Neuronal stem cell (in vitro differentiated cells): ENCODE data around the gene CDH13.

Experiments used
- DNase-seq: peaks from one replicate; pipeline ENCODE4 v3.0.0-alpha.2; 2013; ENCODE audit warnings: low spot score
- H2AFZ ChIP-seq: one replicate; pipeline ENCODE4 v1.6.1; 2013; ENCODE audit warnings: mild to moderate bottlenecking, low read length, inconsistent platforms
- H2AK5ac ChIP-seq: 2 replicates; pipeline ENCODE4 v1.6.1; 2013; ENCODE audit warnings: low read depth, mild to moderate bottlenecking, inconsistent platforms, low read length, moderate library complexity, mixed read lengths
- H2BK120ac ChIP-seq: 2 replicates; pipeline ENCODE4 v1.6.1; 2013; ENCODE audit warnings: low read depth, mild to moderate bottlenecking, inconsistent platforms, low read length, moderate library complexity, mixed read lengths
- H2BK12ac ChIP-seq: one replicate; pipeline ENCODE4 v1.6.1; 2013; ENCODE audit warnings: low read length, inconsistent platforms
- H2BK15ac ChIP-seq: 2 replicates; pipeline ENCODE4 v1.6.1; 2013; ENCODE audit warnings: mild to moderate bottlenecking, low read length, inconsistent platforms, mixed read lengths
- H2BK5ac ChIP-seq: one replicate; pipeline ENCODE4 v1.6.1; 2013; ENCODE audit warnings: inconsistent platforms, mild to moderate bottlenecking, low read length, moderate library complexity
- H3K14ac ChIP-seq: one replicate; pipeline ENCODE4 v1.6.1; 2013; ENCODE audit warnings: low read length, inconsistent platforms
- H3K18ac ChIP-seq: 2 replicates; pipeline ENCODE4 v1.6.1; 2013; ENCODE audit warnings: low read length, inconsistent platforms
- H3K23ac ChIP-seq: 2 replicates; pipeline ENCODE4 v1.6.1; 2013; ENCODE audit warnings: low read depth, mild to moderate bottlenecking, mixed read lengths, low read length, inconsistent platforms; ENCODE audit not compliant: poor library complexity
- H3K27ac ChIP-seq: replicated peaks from 3 replicates; pipeline ENCODE4 v1.5.1; 2013; ENCODE audit warnings: low read length, inconsistent platforms
- H3K27me3 ChIP-seq, 3 experiments: 2 replicates each; pipeline ENCODE4 v1.6.1; 2013; ENCODE audit warnings: low read length in 3 of 3, mild to moderate bottlenecking in 2 of 3, inconsistent platforms in 1 of 3, low read depth in 1 of 3, mixed read lengths in 1 of 3, moderate library complexity in 1 of 3; ENCODE audit not compliant: control insufficient read depth in 3 of 3, insufficient read depth in 3 of 3
- H3K36me3 ChIP-seq, 2 donors: replicated peaks in 1 of 2; 2 replicates each; pipeline ENCODE4 v1.6.1; 2013; ENCODE audit warnings: low read length in 2 of 2; ENCODE audit not compliant: control insufficient read depth in 2 of 2, insufficient read depth in 2 of 2
- H3K4ac ChIP-seq: 2 replicates; pipeline ENCODE4 v1.6.1; 2013; ENCODE audit warnings: inconsistent platforms, mild to moderate bottlenecking, low read length, moderate library complexity
- H3K4me1 ChIP-seq, 2 donors: 1 replicate in 1 of 2; 2 replicates in 1 of 2; pipeline ENCODE4 v1.6.1; 2013; ENCODE audit warnings: low read length in 2 of 2, low read depth in 1 of 2; ENCODE audit not compliant: control insufficient read depth in 2 of 2, insufficient read depth in 1 of 2
- H3K4me2 ChIP-seq: one replicate; pipeline ENCODE4 v1.6.1; 2013; ENCODE audit warnings: mild to moderate bottlenecking, low read length, inconsistent platforms; ENCODE audit not compliant: insufficient read depth, poor library complexity, severe bottlenecking
- H3K4me3 ChIP-seq, 2 donors: 2 replicates each; pipeline ENCODE4 v1.5.1; 2013; ENCODE audit warnings: low read length in 2 of 2, mild to moderate bottlenecking in 2 of 2, inconsistent platforms in 1 of 2, moderate library complexity in 1 of 2
- H3K79me1 ChIP-seq: one replicate; pipeline ENCODE4 v1.6.1; 2013; ENCODE audit warnings: low read depth, mild to moderate bottlenecking, inconsistent platforms, low read length, moderate library complexity
- H3K9ac ChIP-seq: one replicate; pipeline ENCODE4 v1.6.1; 2013; ENCODE audit warnings: mild to moderate bottlenecking, low read depth, low read length, inconsistent platforms; ENCODE audit not compliant: poor library complexity
- H3K9me3 ChIP-seq, 2 donors: replicated peaks in 1 of 2; 2 replicates each; pipeline versions ENCODE3 to v1.6.1; 2013; ENCODE audit warnings: low read length in 2 of 2, mild to moderate bottlenecking in 2 of 2, inconsistent platforms in 1 of 2, low read depth in 1 of 2, mixed read lengths in 1 of 2, moderate library complexity in 1 of 2; ENCODE audit not compliant: control insufficient read depth in 2 of 2, insufficient read depth in 1 of 2
- H4K8ac ChIP-seq: one replicate; pipeline ENCODE4 v1.6.1; 2013; ENCODE audit warnings: low read depth, mild to moderate bottlenecking, inconsistent platforms, low read length, moderate library complexity
- H4K91ac ChIP-seq: one replicate; pipeline ENCODE4 v1.6.1; 2013; ENCODE audit warnings: low read length, low read depth, mild to moderate bottlenecking, inconsistent platforms; ENCODE audit not compliant: poor library complexity
- WGBS, 2 donors: extraction: QIAGEN DNeasy Blood & Tissue Kit; methylation state at CpG; one replicate each; pipeline ENCODE4 v1.1.7; 2013; ENCODE audit warnings: missing lambda C conversion rate in 2 of 2, mixed read lengths in 1 of 2; ENCODE audit not compliant: insufficient read length in 2 of 2, insufficient replicate concordance in 1 of 2; ENCODE audit errors: extremely low coverage in 2 of 2; 5-methylcytosine and 5-hydroxymethylcytosine counted together

CDH13 gene

DNA sequence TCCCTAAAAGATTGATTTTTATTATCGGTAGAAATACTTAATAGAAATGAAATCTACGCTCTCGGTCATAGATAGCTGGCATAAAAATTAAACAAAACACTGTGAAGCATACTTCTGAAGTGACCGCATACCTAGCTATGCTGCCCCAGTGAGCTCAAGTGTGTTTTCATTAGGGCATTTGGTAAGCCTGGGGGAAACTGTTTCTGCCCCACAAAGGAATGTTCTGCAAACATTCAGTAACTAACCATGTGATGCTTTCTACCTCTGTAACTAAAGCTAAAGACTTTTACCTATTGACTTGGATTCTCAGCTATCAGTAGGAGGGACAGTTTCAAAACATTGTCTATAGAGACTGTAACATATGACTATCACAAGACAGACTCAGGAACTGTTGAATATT is 1087.5 kb downstream of the CDH13 start:
- Histone ChIP-seq H2BK5ac (no peak overlapping the region), H2BK12ac (no peak overlapping the region), H3K27ac (no peak overlapping the region), H3K23ac (no peak overlapping the region), H3K4me3 (no peak overlapping the region), H2AFZ (no peak overlapping the region), H3K18ac (no peak overlapping the region), H2BK120ac (no peak overlapping the region), H3K79me1 (no peaks in the 10 kb centered on the region), H3K9me3 (no peaks in the 10 kb centered on the region), H3K4ac (no peak overlapping the region), H3K4me1 (no peaks in the 10 kb centered on the region), H4K8ac (no peak overlapping the region), H3K36me3 (no peaks in the 10 kb centered on the region), H3K9ac (no peak overlapping the region), H3K27me3 (peaks cover 0 to 10% (median 0%) of the 10 kb centered on the region in 3 experiments), H3K14ac (no peak overlapping the region), H2AK5ac (no peak overlapping the region), H2BK15ac (no peak overlapping the region), H3K4me2 (no peak overlapping the region), H4K91ac (no peak overlapping the region)
- no peak for DNase-seq
- no CpG with 5 or more reads among the region's 4 CpGs for WGBS, 2 donors

DNA sequence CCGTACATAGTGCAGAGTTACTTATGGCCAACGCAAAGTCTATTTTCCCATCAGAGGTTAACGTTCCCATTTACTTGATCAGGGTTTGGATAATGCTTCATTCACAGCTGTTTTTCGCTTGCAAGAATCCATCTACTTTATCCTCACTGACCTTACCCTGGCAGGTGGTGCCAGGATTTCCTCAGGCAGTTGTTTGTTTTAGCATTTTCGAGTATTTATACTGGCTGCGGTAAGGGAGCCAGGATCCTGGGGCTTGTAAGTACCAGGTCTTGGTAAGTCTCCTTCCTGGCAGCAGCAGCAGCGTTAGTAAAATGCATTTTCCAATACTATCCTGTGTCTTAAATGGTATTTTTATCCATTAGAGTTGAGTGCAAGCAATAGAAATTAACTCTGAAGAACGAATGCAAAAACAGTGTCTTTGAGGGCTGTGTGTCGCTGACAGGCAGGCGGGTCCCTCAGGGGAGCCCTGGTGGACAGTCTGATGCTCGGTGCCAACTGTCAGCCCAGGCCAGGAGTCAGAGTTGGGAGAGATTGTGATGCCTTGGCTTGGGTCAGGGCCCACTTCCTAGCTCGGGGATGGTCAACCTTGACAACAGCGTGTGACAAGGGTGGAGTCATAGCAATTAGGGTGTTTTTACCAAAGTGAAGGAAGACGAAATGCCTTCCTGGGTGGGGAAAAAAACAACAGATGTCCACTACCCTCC is 1088.6 kb downstream of the CDH13 start:
- no peak overlapping the region for H4K91ac ChIP-seq
- H2BK120ac ChIP-seq: no peak overlapping the region
- H3K23ac ChIP-seq: no peak overlapping the region
- no peaks in the 10 kb centered on the region for H3K79me1 ChIP-seq
- no peak overlapping the region for H2BK15ac ChIP-seq
- no peaks in the 10 kb centered on the region for H3K9me3 ChIP-seq
- no peaks in the 10 kb centered on the region for H3K36me3 ChIP-seq
- no peak overlapping the region for H3K4ac ChIP-seq
- WGBS, 2 donors: no CpG with 5 or more reads among the region's 14 CpGs
- no peak overlapping the region for H2BK12ac ChIP-seq
- H3K18ac ChIP-seq: no peak overlapping the region
- no peak overlapping the region for H3K14ac ChIP-seq
- DNase-seq: no peak
- H3K4me1 ChIP-seq: no peaks in the 10 kb centered on the region
- no peak overlapping the region for H2AK5ac ChIP-seq
- no peak overlapping the region for H2BK5ac ChIP-seq
- H3K27me3 ChIP-seq: peaks cover 0 to 10% (median 0%) of the 10 kb centered on the region in 3 experiments
- no peak overlapping the region for H3K4me2 ChIP-seq
- H4K8ac ChIP-seq: no peak overlapping the region
- no peak overlapping the region for H3K27ac ChIP-seq
- no peak overlapping the region for H2AFZ ChIP-seq
- H3K9ac ChIP-seq: no peak overlapping the region
- no peak overlapping the region for H3K4me3 ChIP-seq

DNA sequence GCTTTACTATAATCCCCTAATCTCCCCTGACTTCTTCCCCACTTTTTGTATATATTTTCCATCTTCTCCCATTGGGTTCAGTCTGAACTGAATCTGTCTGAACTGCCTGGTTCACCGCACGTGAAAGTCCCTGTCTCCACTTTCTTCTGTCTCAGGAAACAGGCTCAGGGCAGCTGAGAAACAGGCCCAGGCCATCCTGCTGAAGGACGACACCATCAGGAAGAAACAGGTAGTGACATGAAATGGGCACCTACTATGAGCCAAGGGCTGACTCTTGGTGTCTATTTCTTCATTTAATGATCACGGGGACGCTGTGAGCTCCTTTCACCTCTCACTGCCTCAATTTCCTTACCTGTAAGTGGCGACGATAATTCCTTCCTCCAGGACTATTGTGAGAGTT is 1090.5 kb downstream of the CDH13 start:
- no peaks in the 10 kb centered on the region for H3K4me1 ChIP-seq
- no peak overlapping the region for H4K8ac ChIP-seq
- H2AK5ac ChIP-seq: no peak overlapping the region
- H2BK12ac ChIP-seq: no peak overlapping the region
- H2BK5ac ChIP-seq: no peak overlapping the region
- WGBS, 2 donors: no CpG with 5 or more reads among the region's 7 CpGs
- no peak overlapping the region for H4K91ac ChIP-seq
- H3K79me1 ChIP-seq: no peaks in the 10 kb centered on the region
- DNase-seq: no peak
- H3K27me3 ChIP-seq: no peaks in the 10 kb centered on the region
- H2BK15ac ChIP-seq: no peak overlapping the region
- no peak overlapping the region for H3K23ac ChIP-seq
- H3K27ac ChIP-seq: no peak overlapping the region
- H3K14ac ChIP-seq: no peak overlapping the region
- no peak overlapping the region for H3K4me3 ChIP-seq
- no peak overlapping the region for H3K9ac ChIP-seq
- peak overlapping the region; percentile 41 for H2AFZ ChIP-seq
- H2BK120ac ChIP-seq: no peak overlapping the region
- H3K9me3 ChIP-seq: no peaks in the 10 kb centered on the region
- H3K36me3 ChIP-seq: no peaks in the 10 kb centered on the region
- no peak overlapping the region for H3K4ac ChIP-seq
- no peak overlapping the region for H3K4me2 ChIP-seq
- no peak overlapping the region for H3K18ac ChIP-seq

DNA sequence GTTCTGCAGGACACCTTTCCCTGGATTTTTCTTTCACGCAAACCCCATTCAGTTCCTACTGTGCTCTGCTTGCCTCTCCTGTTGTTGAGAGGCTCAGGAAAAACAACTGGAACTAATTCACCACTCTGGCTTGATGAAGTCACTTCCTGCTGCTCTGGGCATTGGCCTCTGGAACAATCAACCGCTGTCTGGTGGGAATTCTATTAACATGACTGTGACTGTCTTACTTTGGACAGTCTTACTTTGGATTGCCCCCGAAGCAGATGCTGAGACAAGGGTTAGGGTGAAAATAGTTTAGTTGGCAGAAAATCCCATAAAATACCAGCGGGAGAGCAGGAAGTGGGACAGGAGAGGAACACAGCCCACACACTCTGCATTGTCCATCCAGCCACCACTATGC is 1091.0 kb downstream of the CDH13 start:
- H3K27me3 ChIP-seq: peaks cover 0 to 4% (median 0%) of the 10 kb centered on the region in 3 experiments
- no peaks in the 10 kb centered on the region for H3K4me1 ChIP-seq
- no CpG with 5 or more reads among the region's 4 CpGs for WGBS, 2 donors
- H2BK12ac ChIP-seq: no peak overlapping the region
- H4K91ac ChIP-seq: no peak overlapping the region
- H3K79me1 ChIP-seq: no peaks in the 10 kb centered on the region
- H3K14ac ChIP-seq: no peak overlapping the region
- DNase-seq: no peak
- no peak overlapping the region for H3K9ac ChIP-seq
- no peak overlapping the region for H3K4ac ChIP-seq
- no peak overlapping the region for H3K23ac ChIP-seq
- H3K9me3 ChIP-seq: no peaks in the 10 kb centered on the region
- no peak overlapping the region for H3K4me2 ChIP-seq
- H3K27ac ChIP-seq: no peak overlapping the region
- no peak overlapping the region for H4K8ac ChIP-seq
- H2BK15ac ChIP-seq: no peak overlapping the region
- no peak overlapping the region for H3K4me3 ChIP-seq
- H2AFZ ChIP-seq: peak overlapping the region; percentile 41
- no peak overlapping the region for H2AK5ac ChIP-seq
- no peaks in the 10 kb centered on the region for H3K36me3 ChIP-seq
- no peak overlapping the region for H2BK120ac ChIP-seq
- no peak overlapping the region for H2BK5ac ChIP-seq
- H3K18ac ChIP-seq: no peak overlapping the region
